Measurements from ENCODE around the gene LYRM9.

Gene LYRM9

DNA sequence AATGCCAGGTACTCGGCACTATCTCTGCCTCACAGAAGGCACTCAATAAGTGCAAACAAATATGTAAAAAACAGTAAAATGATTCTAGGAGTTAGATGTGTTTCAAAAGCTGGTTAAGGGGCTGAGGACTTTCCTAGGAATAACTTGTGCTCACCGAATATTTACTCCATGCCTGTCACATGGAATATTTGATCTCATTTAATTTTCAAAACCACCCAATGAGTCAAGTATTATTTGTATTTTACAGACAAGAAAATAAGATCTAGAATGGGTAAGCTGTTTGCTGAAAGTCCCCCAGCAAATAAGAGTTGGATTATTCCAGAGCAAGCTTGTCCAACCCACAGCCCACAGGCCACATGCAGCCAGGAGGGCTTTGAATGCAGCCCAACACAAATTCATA is 34.6 kb upstream of the LYRM9 start:
- TF ChIP-seq TCF12 (IDR thresholded peaks at IDR 0.05; ENCODE audit: low read depth) (no peak), TEAD4 (IDR thresholded peaks at IDR 0.05) (no peak), NFIC (IDR thresholded peaks at IDR 0.05) (no peak), TAF1 (IDR thresholded peaks at IDR 0.05; ENCODE audit: low read depth) (no peak), CEBPB (IDR thresholded peaks at IDR 0.05) (no peak), CREB1 (IDR thresholded peaks at IDR 0.05; ENCODE audit: low read depth) (no peak), ZBTB7A (IDR thresholded peaks at IDR 0.05; ENCODE audit: low read depth) (no peak), EP300 (IDR thresholded peaks at IDR 0.05; ENCODE audit: borderline replicate concordance) (no peak), YY1 (IDR thresholded peaks at IDR 0.05; ENCODE audit: low read depth) (no peak), RAD21 (IDR thresholded peaks at IDR 0.05; ENCODE audit: low read depth) (no peak), FOXM1 (IDR thresholded peaks at IDR 0.05; ENCODE audit: borderline replicate concordance, low read depth) (no peak), EGR1 (IDR thresholded peaks at IDR 0.05) (no peak)
- TF ChIP-seq, protein P1, sequence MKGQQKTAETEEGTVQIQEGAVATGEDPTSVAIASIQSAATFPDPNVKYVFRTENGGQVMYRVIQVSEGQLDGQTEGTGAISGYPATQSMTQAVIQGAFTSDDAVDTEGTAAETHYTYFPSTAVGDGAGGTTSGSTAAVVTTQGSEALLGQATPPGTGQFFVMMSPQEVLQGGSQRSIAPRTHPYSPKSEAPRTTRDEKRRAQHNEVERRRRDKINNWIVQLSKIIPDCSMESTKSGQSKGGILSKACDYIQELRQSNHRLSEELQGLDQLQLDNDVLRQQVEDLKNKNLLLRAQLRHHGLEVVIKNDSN (IDR thresholded peaks at IDR 0.05) = no peak
- TF ChIP-seq, protein P2, sequence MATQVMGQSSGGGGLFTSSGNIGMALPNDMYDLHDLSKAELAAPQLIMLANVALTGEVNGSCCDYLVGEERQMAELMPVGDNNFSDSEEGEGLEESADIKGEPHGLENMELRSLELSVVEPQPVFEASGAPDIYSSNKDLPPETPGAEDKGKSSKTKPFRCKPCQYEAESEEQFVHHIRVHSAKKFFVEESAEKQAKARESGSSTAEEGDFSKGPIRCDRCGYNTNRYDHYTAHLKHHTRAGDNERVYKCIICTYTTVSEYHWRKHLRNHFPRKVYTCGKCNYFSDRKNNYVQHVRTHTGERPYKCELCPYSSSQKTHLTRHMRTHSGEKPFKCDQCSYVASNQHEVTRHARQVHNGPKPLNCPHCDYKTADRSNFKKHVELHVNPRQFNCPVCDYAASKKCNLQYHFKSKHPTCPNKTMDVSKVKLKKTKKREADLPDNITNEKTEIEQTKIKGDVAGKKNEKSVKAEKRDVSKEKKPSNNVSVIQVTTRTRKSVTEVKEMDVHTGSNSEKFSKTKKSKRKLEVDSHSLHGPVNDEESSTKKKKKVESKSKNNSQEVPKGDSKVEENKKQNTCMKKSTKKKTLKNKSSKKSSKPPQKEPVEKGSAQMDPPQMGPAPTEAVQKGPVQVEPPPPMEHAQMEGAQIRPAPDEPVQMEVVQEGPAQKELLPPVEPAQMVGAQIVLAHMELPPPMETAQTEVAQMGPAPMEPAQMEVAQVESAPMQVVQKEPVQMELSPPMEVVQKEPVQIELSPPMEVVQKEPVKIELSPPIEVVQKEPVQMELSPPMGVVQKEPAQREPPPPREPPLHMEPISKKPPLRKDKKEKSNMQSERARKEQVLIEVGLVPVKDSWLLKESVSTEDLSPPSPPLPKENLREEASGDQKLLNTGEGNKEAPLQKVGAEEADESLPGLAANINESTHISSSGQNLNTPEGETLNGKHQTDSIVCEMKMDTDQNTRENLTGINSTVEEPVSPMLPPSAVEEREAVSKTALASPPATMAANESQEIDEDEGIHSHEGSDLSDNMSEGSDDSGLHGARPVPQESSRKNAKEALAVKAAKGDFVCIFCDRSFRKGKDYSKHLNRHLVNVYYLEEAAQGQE (IDR thresholded peaks at IDR 0.05; ENCODE audit: low read depth) = no peak
- TF ChIP-seq, protein P3, sequence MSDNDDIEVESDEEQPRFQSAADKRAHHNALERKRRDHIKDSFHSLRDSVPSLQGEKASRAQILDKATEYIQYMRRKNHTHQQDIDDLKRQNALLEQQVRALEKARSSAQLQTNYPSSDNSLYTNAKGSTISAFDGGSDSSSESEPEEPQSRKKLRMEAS (IDR thresholded peaks at IDR 0.05) = no peak

DNA sequence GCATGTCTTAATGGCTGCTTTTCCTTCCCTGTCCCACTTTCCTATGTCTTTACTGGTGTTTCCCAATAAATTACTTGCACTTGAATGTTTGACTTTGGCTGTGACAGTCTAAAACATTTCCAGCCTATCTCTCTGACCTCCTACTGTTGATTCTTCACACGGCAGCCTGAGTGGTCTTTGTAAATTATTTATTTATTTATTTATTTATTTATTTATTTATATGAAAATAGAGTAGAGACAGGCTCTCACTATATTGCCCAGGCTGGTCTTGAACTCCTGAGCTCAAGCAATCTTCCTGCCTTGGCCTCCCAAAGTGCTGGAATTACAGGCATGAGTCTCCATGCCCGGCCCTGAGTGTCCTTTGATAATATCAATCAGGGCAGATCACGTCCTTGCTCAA is 28.4 kb upstream of the LYRM9 start:
- TF ChIP-seq RAD21 (IDR thresholded peaks at IDR 0.05; ENCODE audit: low read depth) = no peak
- no peak for TF ChIP-seq FOXM1 (IDR thresholded peaks at IDR 0.05; ENCODE audit: borderline replicate concordance, low read depth)
- no peak for TF ChIP-seq EGR1 (IDR thresholded peaks at IDR 0.05)
- no peak for TF ChIP-seq TEAD4 (IDR thresholded peaks at IDR 0.05)
- no peak for TF ChIP-seq EP300 (IDR thresholded peaks at IDR 0.05; ENCODE audit: borderline replicate concordance)
- no peak for TF ChIP-seq NFIC (IDR thresholded peaks at IDR 0.05)
- TF ChIP-seq TCF12 (IDR thresholded peaks at IDR 0.05; ENCODE audit: low read depth) = no peak
- no peak for TF ChIP-seq CEBPB (IDR thresholded peaks at IDR 0.05)
- no peak for TF ChIP-seq TAF1 (IDR thresholded peaks at IDR 0.05; ENCODE audit: low read depth)
- no peak for TF ChIP-seq CREB1 (IDR thresholded peaks at IDR 0.05; ENCODE audit: low read depth)
- TF ChIP-seq YY1 (IDR thresholded peaks at IDR 0.05; ENCODE audit: low read depth) = no peak

DNA sequence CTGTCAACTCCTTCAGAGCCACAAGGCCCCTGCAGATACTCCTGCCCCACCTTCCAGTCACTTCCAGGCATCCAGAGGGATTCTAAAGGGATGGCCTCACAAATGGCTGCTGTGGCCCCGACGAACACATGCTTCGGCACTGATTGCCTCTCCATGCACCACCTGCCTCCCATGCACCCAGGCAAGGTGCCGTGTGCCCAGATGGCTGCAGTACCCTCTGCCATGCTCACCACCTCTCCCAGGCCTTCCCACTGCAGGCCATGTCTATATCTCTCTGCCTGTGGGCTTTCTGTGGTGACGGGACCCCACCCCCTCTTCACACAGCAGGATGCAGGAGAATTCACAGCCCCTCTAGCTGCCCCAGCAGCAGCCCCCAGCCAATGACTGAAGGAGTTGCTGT is 27.9 kb upstream of the LYRM9 start:
- TF ChIP-seq, protein P3 (IDR thresholded peaks at IDR 0.05) = no peak
- TF ChIP-seq TAF1 (IDR thresholded peaks at IDR 0.05; ENCODE audit: low read depth) (no peak), NFIC (IDR thresholded peaks at IDR 0.05) (no peak), TCF12 (IDR thresholded peaks at IDR 0.05; ENCODE audit: low read depth) (no peak), CREB1 (IDR thresholded peaks at IDR 0.05; ENCODE audit: low read depth) (no peak), FOXM1 (IDR thresholded peaks at IDR 0.05; ENCODE audit: borderline replicate concordance, low read depth) (no peak), TEAD4 (IDR thresholded peaks at IDR 0.05) (no peak), EP300 (IDR thresholded peaks at IDR 0.05; ENCODE audit: borderline replicate concordance) (no peak), CEBPB (IDR thresholded peaks at IDR 0.05) (no peak)
- TF ChIP-seq, protein P1 (IDR thresholded peaks at IDR 0.05) = no peak
- TF ChIP-seq, protein P2 (IDR thresholded peaks at IDR 0.05; ENCODE audit: low read depth) = no peak

DNA sequence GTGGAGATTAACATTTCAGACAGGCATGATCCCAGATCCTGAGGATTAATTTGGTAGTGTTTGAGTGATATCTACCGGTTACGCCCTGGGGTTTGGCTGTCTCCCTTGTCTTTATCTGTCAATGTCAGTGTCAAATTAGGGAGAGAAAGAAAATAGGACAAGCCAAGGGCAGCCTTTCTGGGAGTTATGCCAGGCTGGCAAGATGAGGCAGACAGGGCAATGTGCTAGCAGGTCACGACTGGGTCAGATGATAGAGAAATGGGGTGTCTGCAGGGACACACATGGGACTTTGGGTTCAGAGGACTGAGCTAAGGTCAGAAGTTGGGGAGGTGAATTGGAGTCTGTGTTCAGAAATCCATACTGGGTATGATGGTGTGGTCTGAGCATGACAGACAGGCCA is 27.4 kb upstream of the LYRM9 start:
- TF ChIP-seq TCF12 (IDR thresholded peaks at IDR 0.05; ENCODE audit: low read depth) (no peak), CREB1 (IDR thresholded peaks at IDR 0.05; ENCODE audit: low read depth) (no peak), YY1 (IDR thresholded peaks at IDR 0.05; ENCODE audit: low read depth) (no peak), NFIC (IDR thresholded peaks at IDR 0.05) (no peak), TEAD4 (IDR thresholded peaks at IDR 0.05) (no peak), CEBPB (IDR thresholded peaks at IDR 0.05) (no peak), EGR1 (IDR thresholded peaks at IDR 0.05) (no peak), EP300 (IDR thresholded peaks at IDR 0.05; ENCODE audit: borderline replicate concordance) (no peak), ZBTB7A (IDR thresholded peaks at IDR 0.05; ENCODE audit: low read depth) (no peak), RAD21 (IDR thresholded peaks at IDR 0.05; ENCODE audit: low read depth) (no peak)
- TF ChIP-seq, protein P1 (IDR thresholded peaks at IDR 0.05) = no peak
- TF ChIP-seq, protein P2 (IDR thresholded peaks at IDR 0.05; ENCODE audit: low read depth) = no peak
